Right lobe of liver (tissue), 6 donors: ENCODE measurements around the gene LY86. TPM values are rescaled to one million over a fixed set of nuclear protein-coding genes. Genes with fewer than 3 reads are reported as not detected.

ENCODE experiments used
- ATAC-seq, 4 donors: fragments of 200-7000 bp; cut with Tn5 transposase; one replicate each; pipeline ENCODE4 v1.9.1; 2020; ENCODE audit warnings: mild to moderate bottlenecking in 4 of 4, moderate library complexity in 4 of 4
- DNase-seq, 3 donors: peaks; one replicate each; pipeline ENCODE4 v3.0.0-alpha.2; 2020
- H3K27ac ChIP-seq, 3 donors: fragments of 200-600 bp; one replicate each; pipeline ENCODE4 v1.8.0; 2022
- H3K27me3 ChIP-seq, 2 donors: fragments of 200-600 bp; one replicate each; pipeline ENCODE4 v1.8.0; 2022
- H3K36me3 ChIP-seq, 4 donors: fragments of 200-600 bp; sonication (generic) in 1 of 4; one replicate each; pipeline versions ENCODE4 v1.5.1 to v1.8.0; 2017 to 2022; ENCODE audit warnings: control low read depth in 1 of 4
- H3K4me1 ChIP-seq, 4 donors: fragments of 200-600 bp; sonication (generic) in 1 of 4; one replicate each; pipeline versions ENCODE4 v1.5.1 to v1.8.0; 2017 to 2022; ENCODE audit warnings: control low read depth in 1 of 4
- H3K4me3 ChIP-seq, 3 donors: fragments of 200-600 bp; one replicate each; pipeline ENCODE4 v1.8.0; 2022
- H3K9me3 ChIP-seq, 4 donors: fragments of 200-600 bp; sonication (generic) in 1 of 4; one replicate each; pipeline versions ENCODE4 v1.5.1 to v1.8.0; 2017 to 2022; ENCODE audit warnings: control low read depth in 1 of 4
- POLR2A ChIP-seq: fragments of 450-650 bp; IDR thresholded peaks from one replicate; pipeline ENCODE4 v1.6.1; 2017; ENCODE audit warnings: antibody characterized with exemption, mild to moderate bottlenecking
- WGBS: methylation state at CpG from one replicate; pipeline ENCODE4 v1.1.6; 2018; ENCODE audit warnings: low coverage, low lambda C conversion rate; ENCODE audit not compliant: insufficient coverage; ENCODE audit errors: missing lambda C conversion rate; 5-methylcytosine and 5-hydroxymethylcytosine counted together
- intact Hi-C, 2 donors: fragments of 100-400 bp; cut with DNase I; formaldehyde crosslinking; loops; one replicate each; pipeline versions ENCODE4 v1.11.2 to v1.14.1; 2022
- total RNA-seq, 6 experiments: library from RNA; depleted of rRNA in 2 of 6; stranded (reverse); fragments of >200 nt in 2 of 6; fragmentation: NEBNext Ultra II Directional in 3 of 6; extraction: Animal tissue kit (Norgen Biotek cat#: 25700) in 3 of 6; gene quantifications; one replicate each; pipeline versions ENCODE4 v1.1.0 to v1.2.4, GENCODE V29; 2016 to 2023
- TF ChIP-seq, protein P1 (sequence below), 4 donors: fragments of 200-600 bp in 3 of 4; fragments of 450-650 bp in 1 of 4; IDR thresholded peaks; one replicate each; pipeline versions ENCODE4 v1.5.1 to v1.8.0; 2016 to 2022; ENCODE audit warnings: antibody characterized with exemption in 4 of 4, mild to moderate bottlenecking in 2 of 4
- donor health status: DM: no; HTN: yes; CAD: no.
- donor health status: DM: no; HTN: no; CAD: no.
- donor health status: DM: no; HTN: no; CAD: no.
- donor health status: DM: no; HTN: yes; CAD: no.
- donor health status: DM: no; HTN: yes; CAD: no.

Gene LY86
- total RNA-seq, 6 experiments from 2014 or later = 1.2 to 4.3 (median 2.4) TPM

DNA sequence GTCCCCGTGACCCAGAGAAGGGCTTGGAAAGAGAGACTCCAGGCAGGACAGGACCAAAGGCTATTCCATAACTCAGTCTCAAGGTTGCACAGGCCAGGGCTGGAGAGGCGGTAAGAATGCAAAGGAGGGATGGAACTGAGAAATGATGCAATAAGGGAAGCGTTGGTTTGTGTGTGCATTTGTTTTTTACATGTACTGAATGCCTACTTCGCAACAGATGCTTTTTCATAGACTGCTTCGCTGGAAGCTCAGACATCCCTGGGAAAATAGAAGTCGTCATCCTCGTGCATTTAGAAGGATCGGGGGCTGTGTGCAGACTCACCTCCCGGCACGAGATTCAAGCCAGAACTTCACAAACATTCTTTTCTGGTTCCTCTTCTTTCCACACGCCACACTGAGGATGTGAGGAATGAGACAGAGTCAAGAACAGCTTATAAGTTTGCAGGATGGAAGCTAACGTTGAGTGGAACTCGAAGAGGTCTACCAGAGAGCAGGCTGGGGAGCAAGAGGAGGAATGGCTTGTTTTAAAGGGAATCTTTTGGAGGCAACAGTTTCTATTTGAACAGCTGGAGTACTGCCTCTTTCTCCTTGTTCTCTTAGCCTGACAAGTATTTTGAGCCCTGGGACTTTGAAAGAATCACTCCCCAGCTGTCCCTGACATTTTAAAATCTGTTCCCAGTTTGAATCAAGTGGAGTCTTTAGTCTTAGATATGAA is 19.3 kb upstream of the LY86 start:
- no peaks in the 10 kb centered on the region for H3K36me3 ChIP-seq
- H3K4me1 ChIP-seq = no peaks in the 10 kb centered on the region
- WGBS = 46% methylated on average over 11 of the region's 13 CpGs
- intact Hi-C loops = no loop called here
- DNase-seq (no peak), ATAC-seq (no peak)
- H3K27ac ChIP-seq = no peak overlapping the region
- no peaks in the 10 kb centered on the region for H3K9me3 ChIP-seq
- TF ChIP-seq POLR2A = no peak
- TF ChIP-seq, protein P1, sequence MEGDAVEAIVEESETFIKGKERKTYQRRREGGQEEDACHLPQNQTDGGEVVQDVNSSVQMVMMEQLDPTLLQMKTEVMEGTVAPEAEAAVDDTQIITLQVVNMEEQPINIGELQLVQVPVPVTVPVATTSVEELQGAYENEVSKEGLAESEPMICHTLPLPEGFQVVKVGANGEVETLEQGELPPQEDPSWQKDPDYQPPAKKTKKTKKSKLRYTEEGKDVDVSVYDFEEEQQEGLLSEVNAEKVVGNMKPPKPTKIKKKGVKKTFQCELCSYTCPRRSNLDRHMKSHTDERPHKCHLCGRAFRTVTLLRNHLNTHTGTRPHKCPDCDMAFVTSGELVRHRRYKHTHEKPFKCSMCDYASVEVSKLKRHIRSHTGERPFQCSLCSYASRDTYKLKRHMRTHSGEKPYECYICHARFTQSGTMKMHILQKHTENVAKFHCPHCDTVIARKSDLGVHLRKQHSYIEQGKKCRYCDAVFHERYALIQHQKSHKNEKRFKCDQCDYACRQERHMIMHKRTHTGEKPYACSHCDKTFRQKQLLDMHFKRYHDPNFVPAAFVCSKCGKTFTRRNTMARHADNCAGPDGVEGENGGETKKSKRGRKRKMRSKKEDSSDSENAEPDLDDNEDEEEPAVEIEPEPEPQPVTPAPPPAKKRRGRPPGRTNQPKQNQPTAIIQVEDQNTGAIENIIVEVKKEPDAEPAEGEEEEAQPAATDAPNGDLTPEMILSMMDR (IDR thresholded peaks at IDR 0.05) = no peak
- no peaks in the 10 kb centered on the region for H3K27me3 ChIP-seq
- no peak overlapping the region for H3K4me3 ChIP-seq

DNA sequence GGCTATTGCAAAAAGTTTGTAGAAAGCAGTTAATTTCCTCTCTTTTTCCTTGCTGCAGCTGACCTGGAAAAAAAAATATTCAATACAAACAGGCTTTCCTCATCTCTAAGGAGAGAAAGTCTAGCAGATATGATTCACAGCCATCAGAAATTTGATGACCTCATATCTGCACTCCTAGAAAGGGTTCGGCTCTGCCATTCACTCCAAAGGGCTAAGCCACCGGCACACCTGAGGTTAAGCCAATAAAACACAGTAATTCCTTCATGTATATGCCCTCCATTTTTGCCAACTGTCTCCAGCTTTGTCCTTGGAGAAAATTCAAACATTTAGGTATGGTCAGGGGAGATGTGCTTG is 18.7 kb upstream of the LY86 start:
- intact Hi-C loops = no loop called here

DNA sequence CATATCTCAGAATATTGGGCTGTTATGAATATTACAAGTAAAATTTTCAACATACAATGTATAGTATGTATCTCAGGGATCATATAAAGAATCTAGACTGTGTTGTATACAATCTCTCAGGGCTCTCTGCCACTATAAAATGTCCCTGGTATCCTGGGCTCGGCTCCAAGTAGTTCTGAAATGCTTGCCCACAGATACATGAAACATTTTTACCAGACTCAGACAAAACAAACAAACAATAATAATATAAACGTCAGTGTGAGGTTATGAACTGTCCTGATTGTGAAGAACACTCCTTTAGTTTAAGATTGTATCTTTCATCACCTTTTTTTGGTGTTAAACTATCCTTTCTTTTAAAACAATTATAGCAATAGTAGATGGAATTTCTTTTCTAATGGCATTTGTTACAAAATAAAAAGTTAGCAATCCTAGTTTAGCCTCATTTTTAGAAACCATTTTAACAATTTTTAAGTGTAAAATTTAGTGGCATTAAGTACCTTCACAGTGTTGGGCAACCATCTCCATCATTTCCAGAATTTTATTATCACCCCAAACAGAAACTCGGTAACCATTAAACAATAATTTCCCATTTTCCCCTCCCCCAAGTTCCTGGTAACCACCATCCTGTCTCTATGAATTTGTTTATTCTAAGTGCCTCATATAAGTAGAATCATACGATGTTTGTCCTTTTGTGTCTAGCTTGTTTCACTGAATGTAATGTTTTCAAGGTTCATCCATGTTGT is 17.4 kb upstream of the LY86 start:
- Histone ChIP-seq H3K4me3 (no peak overlapping the region), H3K36me3 (no peaks in the 10 kb centered on the region), H3K27ac (no peak overlapping the region), H3K4me1 (no peaks in the 10 kb centered on the region), H3K9me3 (no peaks in the 10 kb centered on the region), H3K27me3 (no peaks in the 10 kb centered on the region)
- WGBS = 35% methylated on average over 4 of the region's 4 CpGs
- ATAC-seq (no peak), DNase-seq (no peak)
- no peak for TF ChIP-seq POLR2A
- TF ChIP-seq, protein P1 (IDR thresholded peaks at IDR 0.05) = no peak
- intact Hi-C loops = no loop called here

More for the DNA sequence above, 18.7 kb upstream of the LY86 start:
- no peaks in the 10 kb centered on the region for H3K4me1 ChIP-seq
- no peak for TF ChIP-seq POLR2A
- TF ChIP-seq, protein P1 (IDR thresholded peaks at IDR 0.05) = no peak
- no peak for ATAC-seq
- 100% methylated on average over 1 of the region's 2 CpGs for WGBS
- H3K27me3 ChIP-seq = no peaks in the 10 kb centered on the region
- H3K36me3 ChIP-seq = no peaks in the 10 kb centered on the region
- H3K4me3 ChIP-seq = no peak overlapping the region
- DNase-seq = no peak
- no peaks in the 10 kb centered on the region for H3K9me3 ChIP-seq
- no peak overlapping the region for H3K27ac ChIP-seq

DNA sequence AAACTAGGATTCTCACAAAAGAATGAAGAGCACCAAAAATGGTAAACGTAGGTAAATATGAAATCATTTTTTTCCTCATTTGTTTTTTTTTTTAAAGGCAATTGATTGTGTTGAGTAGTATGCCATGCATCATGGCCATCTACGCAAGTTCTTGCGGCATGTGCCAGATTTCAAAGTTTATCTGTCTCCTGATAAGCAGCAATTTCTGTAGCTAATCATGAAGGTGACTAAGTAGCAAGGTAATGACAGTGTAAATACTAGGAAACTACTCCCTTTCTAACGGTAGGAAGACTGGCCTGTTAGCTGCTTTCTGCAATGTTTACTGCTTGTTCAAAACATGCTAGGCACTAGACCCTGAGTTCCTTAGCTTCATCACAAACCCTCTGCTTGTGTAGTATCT is 13.4 kb upstream of the LY86 start:
- TF ChIP-seq, protein P1 (IDR thresholded peaks at IDR 0.05) = no peak
- TF ChIP-seq POLR2A = no peak
- H3K36me3 ChIP-seq = no peaks in the 10 kb centered on the region
- no peaks in the 10 kb centered on the region for H3K4me1 ChIP-seq
- ATAC-seq (no peak), DNase-seq (no peak)
- H3K4me3 ChIP-seq = no peak overlapping the region
- intact Hi-C loops = no loop called here
- no peaks in the 10 kb centered on the region for H3K27me3 ChIP-seq
- no peaks in the 10 kb centered on the region for H3K9me3 ChIP-seq
- WGBS = 56% methylated on average over 4 of the region's 4 CpGs
- H3K27ac ChIP-seq = no peak overlapping the region
